HG03457 (cell line): Measurements from ENCODE around the gene GOLM1.
"Not testable (repeated sequence)": the region's sequence is repeated elsewhere in the genome, so short reads cannot be mapped to it uniquely, and the experiment has no call there.

Experiments
- ATAC-seq: cut with Tn5 transposase; IDR thresholded peaks from one replicate; pipeline ENCODE4 v1.9.1; 2021; ENCODE audit warnings: moderate number of reproducible peaks; ENCODE audit not compliant: unreplicated experiment

Gene GOLM1

GRCh38 chr9:86091477-86091876, 7.9 kb downstream of the GOLM1 start:
- no peak for ATAC-seq

- no peak for ATAC-seq
Observed at GRCh38 chr9:86082870-86083269, 16.5 kb downstream of the GOLM1 start.

GRCh38 chr9:86079865-86080469, 19.4 kb downstream of the GOLM1 start:
- no peak for ATAC-seq

GRCh38 chr9:86079421-86079831, 19.9 kb downstream of the GOLM1 start:
- ATAC-seq: no peak

GRCh38 chr9:86078731-86079130, 20.6 kb downstream of the GOLM1 start:
- no peak for ATAC-seq

- ATAC-seq: no peak
Observed at GRCh38 chr9:86077276-86077675, 22.1 kb downstream of the GOLM1 start.

- ATAC-seq: no peak
Observed at GRCh38 chr9:86075132-86076109, 23.9 kb downstream of the GOLM1 start.

- no peak for ATAC-seq
Observed at GRCh38 chr9:86073839-86074238, 25.5 kb downstream of the GOLM1 start.

GRCh38 chr9:86072394-86072877, 26.9 kb downstream of the GOLM1 start:
- ATAC-seq: no peak

GRCh38 chr9:86069206-86069869, 30.0 kb downstream of the GOLM1 start:
- ATAC-seq: no peak

- no peak for ATAC-seq
Observed at GRCh38 chr9:86064220-86064619, 35.1 kb downstream of the GOLM1 start.

GRCh38 chr9:86062845-86063693, 36.3 kb downstream of the GOLM1 start:
- ATAC-seq: no peak

GRCh38 chr9:86061972-86062739, 37.2 kb downstream of the GOLM1 start:
- no peak for ATAC-seq

- no peak for ATAC-seq
Observed at GRCh38 chr9:86057491-86057890, 41.9 kb downstream of the GOLM1 start.

- ATAC-seq: no peak
Observed at GRCh38 chr9:86054695-86055094, 44.7 kb downstream of the GOLM1 start.

GRCh38 chr9:86052556-86053468, 46.5 kb downstream of the GOLM1 start:
- ATAC-seq: no peak

GRCh38 chr9:86048018-86048742, 51.2 kb downstream of the GOLM1 start:
- ATAC-seq: not testable (repeated sequence)

- no peak for ATAC-seq
Observed at GRCh38 chr9:86047361-86047760, 52.0 kb downstream of the GOLM1 start.
